ENCODE results near the gene IFNA8. TPM values are rescaled to one million over a fixed set of nuclear protein-coding genes. Genes with fewer than 3 reads are reported as not detected.
A peak's percentile ranks its signal among the peaks of the same experiment; 100 is the strongest.
"Not testable (repeated sequence)": the region's sequence is repeated elsewhere in the genome, so short reads cannot be mapped to it uniquely, and the experiment has no call there.

The IFNA8 gene
- total RNA-seq, 3 donors from 2014 or later = not detected

- DNase-seq (ENCODE audit: low spot score in 2 of 2) = no peak
- H3K4me3 ChIP-seq = no peak overlapping the region
- H3K27ac ChIP-seq = no peak overlapping the region
- H3K27me3 ChIP-seq = no peaks in the 10 kb centered on the region
- intact Hi-C loops (cut with DNase I; ENCODE audit: low total_unique reads) = no loop called here
- no peaks in the 10 kb centered on the region for H3K9me3 ChIP-seq
- no peaks in the 10 kb centered on the region for H3K4me1 ChIP-seq
- no peaks in the 10 kb centered on the region for H3K36me3 ChIP-seq
- TF ChIP-seq POLR2A (IDR thresholded peaks at IDR 0.05) (no peak), CTCF (IDR thresholded peaks at IDR 0.05) (no peak), POLR2AphosphoS5 (IDR thresholded peaks at IDR 0.05) (no peak)
Observed at GRCh38 chr9:21429191-21429590, 20.3 kb downstream of the IFNA8 start.

GRCh38 chr9:21432672-21433425 is 23.9 kb downstream of the IFNA8 start:
- no peaks in the 10 kb centered on the region for H3K4me1 ChIP-seq
- intact Hi-C loops (cut with DNase I; ENCODE audit: low total_unique reads) = no loop called here
- H3K27me3 ChIP-seq = no peaks in the 10 kb centered on the region
- H3K9me3 ChIP-seq = no peaks in the 10 kb centered on the region
- no peak overlapping the region for H3K4me3 ChIP-seq
- no peak overlapping the region for H3K27ac ChIP-seq
- no peaks in the 10 kb centered on the region for H3K36me3 ChIP-seq
- TF ChIP-seq CTCF (IDR thresholded peaks at IDR 0.05) (no peak), POLR2A (IDR thresholded peaks at IDR 0.05) (no peak), POLR2AphosphoS5 (IDR thresholded peaks at IDR 0.05) (no peak)
- DNase-seq (ENCODE audit: low spot score in 2 of 2) = no peak

- Histone ChIP-seq H3K9me3 (no peaks in the 10 kb centered on the region), H3K4me1 (no peaks in the 10 kb centered on the region), H3K36me3 (no peaks in the 10 kb centered on the region), H3K27me3 (no peaks in the 10 kb centered on the region), H3K4me3 (no peak overlapping the region), H3K27ac (no peak overlapping the region)
- DNase-seq (ENCODE audit: low spot score in 2 of 2) = peak in 1 of 2 donors; percentile 20
- peak in 2 of 3 donors; percentile 20 to 34 for TF ChIP-seq CTCF (IDR thresholded peaks at IDR 0.05)
- TF ChIP-seq POLR2A (IDR thresholded peaks at IDR 0.05) = no peak
- intact Hi-C loops (cut with DNase I; ENCODE audit: low total_unique reads) = no loop called here
Observed at GRCh38 chr9:21434202-21435014, 25.5 kb downstream of the IFNA8 start.

- H3K36me3 ChIP-seq; H3K27me3 ChIP-seq; DNase-seq (ENCODE audit: low spot score in 2 of 2); intact Hi-C loops (cut with DNase I; ENCODE audit: low total_unique reads); H3K27ac ChIP-seq; H3K4me1 ChIP-seq; H3K9me3 ChIP-seq; H3K4me3 ChIP-seq: not testable (repeated sequence)
Observed at GRCh38 chr9:21435015-21435383, 26.1 kb downstream of the IFNA8 start.

- Histone ChIP-seq H3K4me1 (no peaks in the 10 kb centered on the region), H3K9me3 (no peaks in the 10 kb centered on the region), H3K27me3 (no peaks in the 10 kb centered on the region), H3K27ac (no peak within 1 kb of the TSS), H3K4me3 (no peak within 1 kb of the TSS), H3K36me3 (no peaks in the 10 kb centered on the region)
- TF ChIP-seq POLR2AphosphoS5 (IDR thresholded peaks at IDR 0.05) = no peak
- no peak for TF ChIP-seq CTCF (IDR thresholded peaks at IDR 0.05)
- no peak for TF ChIP-seq POLR2A (IDR thresholded peaks at IDR 0.05)
- DNase-seq (ENCODE audit: low spot score in 2 of 2) = no peak
- intact Hi-C loops (cut with DNase I; ENCODE audit: low total_unique reads) = no loop called here
Observed at GRCh38 chr9:21440139-21440538, 31.2 kb downstream of the IFNA8 start, which contains the start of gene IFNA1. IFNA1 (plus strand) TSS chr9:21440439; CDS start chr9:21440508, 69 bp downstream.

Measured in breast epithelium (tissue), 4 donors.